Measurements from ENCODE around the gene STX18. TPM values are rescaled to one million over a fixed set of nuclear protein-coding genes. Genes with fewer than 3 reads are reported as not detected.

The STX18 gene
- total and polyA plus RNA-seq, 10 of the 15 experiments (the other 5 are each of a cell fraction or from before 2014, with no cell fraction given) = 8.2 to 46.6 (median 31.1) TPM

DNA sequence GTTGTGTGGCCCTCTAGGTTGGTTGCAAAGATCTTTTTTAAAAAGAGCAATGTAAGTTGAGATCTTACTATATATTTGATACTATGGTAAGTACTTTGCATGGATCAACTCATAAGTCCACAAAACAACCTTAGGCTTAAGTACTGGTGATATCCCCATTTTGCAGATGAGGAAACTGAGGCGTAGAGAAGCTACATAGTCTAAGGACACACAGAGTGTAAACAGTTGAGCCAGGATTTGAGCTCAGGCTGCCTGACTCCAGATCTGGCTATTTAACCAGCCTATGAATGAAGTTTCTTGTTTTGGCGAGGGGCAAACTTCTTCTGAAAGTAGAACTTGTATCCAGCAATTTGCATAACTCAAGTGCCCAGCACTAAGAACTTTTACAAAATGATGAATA is 38.6 kb upstream of the STX18 start:
- CTCF ChIA-PET = no interaction called here

DNA sequence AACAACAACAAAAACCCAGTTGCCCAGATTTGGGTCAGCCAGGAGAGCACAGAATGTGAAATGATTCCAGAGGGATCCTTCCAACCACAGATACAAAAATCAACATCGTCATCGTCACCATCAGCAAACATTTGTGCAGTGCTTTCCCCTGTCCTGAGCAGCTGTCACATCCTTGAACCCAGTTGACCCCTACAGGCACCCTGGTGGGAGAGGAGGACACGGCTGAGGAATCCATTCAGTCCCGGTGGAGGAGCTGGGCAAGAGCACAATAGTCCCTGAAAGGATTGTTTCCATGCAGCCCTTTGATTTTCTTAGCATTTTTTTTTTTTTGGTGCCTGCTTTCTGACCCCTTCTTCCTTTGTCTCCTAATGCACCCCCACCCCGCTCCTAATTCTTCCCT is 37.1 kb upstream of the STX18 start:
- RAD21 ChIA-PET (ENCODE audit: unreplicated experiment) = no interaction called here
- ATAC-seq (no peak), FAIRE-seq (no peak), DNase-seq (ENCODE audit: low read depth, low spot score) (no peak)
- 85% methylated on average over 4 of the region's 5 CpGs for WGBS (ENCODE audit: insufficient coverage, insufficient replicate concordance, low lambda C conversion rate, missing lambda C conversion rate)
- CTCF ChIA-PET = no interaction called here
- SMC1A ChIA-PET (ENCODE audit: uncharacterized antibody, unreplicated experiment) = no interaction called here
- BruUV-seq (replicated peaks) = no TSS peak
- no peaks in the 10 kb centered on the region for H3K27me3 ChIP-seq (replicated peaks in 1 of 2; ENCODE audit: control insufficient read depth in 2 of 2, insufficient read depth in 2 of 2, low read length in 1 of 2)
- H3K9me3 ChIP-seq (replicated peaks; ENCODE audit: control insufficient read depth, insufficient read depth, low read length) = no peaks in the 10 kb centered on the region; the same call in 2 of the 3 replicates
- no peak overlapping the region for H2AFZ ChIP-seq (ENCODE audit: control insufficient read depth, low read depth, low read length)
- H3K9ac ChIP-seq (ENCODE audit: control insufficient read depth, insufficient read depth, low read length) = no peak overlapping the region
- H3K79me2 ChIP-seq (ENCODE audit: control insufficient read depth, insufficient read depth, low read length) = no peaks in the 10 kb centered on the region
- no peaks in the 10 kb centered on the region for H4K20me1 ChIP-seq (ENCODE audit: control insufficient read depth, insufficient read depth)
- intact Hi-C loops (cut with micrococcal nuclease; ENCODE audit: unreplicated experiment) = no loop called here
- H3K4me3 ChIP-seq = no peak overlapping the region
- H3K4me1 ChIP-seq (ENCODE audit: control insufficient read depth, insufficient read depth, low read length) = peaks cover 5% of the 10 kb centered on the region
- in situ Hi-C loops (cut with MboI) = no loop called here
- POLR2A ChIA-PET = no interaction called here
- no peak overlapping the region for H3K27ac ChIP-seq (ENCODE audit: control insufficient read depth, insufficient read depth)
- no peaks in the 10 kb centered on the region for H3K36me3 ChIP-seq (ENCODE audit: control insufficient read depth in 2 of 2, insufficient read depth in 2 of 2, low read length in 1 of 2)
- no peak overlapping the region for H3K4me2 ChIP-seq (ENCODE audit: control insufficient read depth, insufficient read depth)
- TF ChIP-seq PML (IDR thresholded peaks at IDR 0.05; ENCODE audit: low read length) = no peak
- no peak for TF ChIP-seq MYB (IDR thresholded peaks at IDR 0.05; ENCODE audit: borderline replicate concordance, low read depth, low read length)
- TF ChIP-seq YY1 (IDR thresholded peaks at IDR 0.05; ENCODE audit: low read depth, low read length) = no peak
- TF ChIP-seq ZNF622 (IDR thresholded peaks at IDR 0.05) = no peak
- no peak for TF ChIP-seq POLR2AphosphoS2 (IDR thresholded peaks at IDR 0.05; ENCODE audit: low read depth, low read length)
- no peak for TF ChIP-seq RELA (IDR thresholded peaks at IDR 0.05; ENCODE audit: borderline replicate concordance, partially characterized antibody)
- TF ChIP-seq ZBED1 (IDR thresholded peaks at IDR 0.05; ENCODE audit: borderline replicate concordance) = no peak
- TF ChIP-seq BMI1 (IDR thresholded peaks at IDR 0.05; ENCODE audit: borderline replicate concordance) = no peak

More for the DNA sequence above, 38.6 kb upstream of the STX18 start:
- RAD21 ChIA-PET (ENCODE audit: unreplicated experiment) = no interaction called here
- Histone ChIP-seq H3K4me3 (no peak overlapping the region), H4K20me1 (ENCODE audit: control insufficient read depth, insufficient read depth) (no peaks in the 10 kb centered on the region), H3K27ac (ENCODE audit: control insufficient read depth, insufficient read depth) (no peak overlapping the region), H3K4me2 (ENCODE audit: control insufficient read depth, insufficient read depth) (no peak overlapping the region), H3K79me2 (ENCODE audit: control insufficient read depth, insufficient read depth, low read length) (no peaks in the 10 kb centered on the region), H2AFZ (ENCODE audit: control insufficient read depth, low read depth, low read length) (no peak overlapping the region), H3K4me1 (ENCODE audit: control insufficient read depth, insufficient read depth, low read length) (no peaks in the 10 kb centered on the region), H3K9ac (ENCODE audit: control insufficient read depth, insufficient read depth, low read length) (no peak overlapping the region), H3K36me3 (ENCODE audit: control insufficient read depth in 2 of 2, insufficient read depth in 2 of 2, low read length in 1 of 2) (no peaks in the 10 kb centered on the region), H3K27me3 (replicated peaks in 1 of 2; ENCODE audit: control insufficient read depth in 2 of 2, insufficient read depth in 2 of 2, low read length in 1 of 2) (no peaks in the 10 kb centered on the region), H3K9me3 (replicated peaks; ENCODE audit: control insufficient read depth, insufficient read depth, low read length) (no peaks in the 10 kb centered on the region; the same call in 2 of the 3 replicates)
- intact Hi-C loops (cut with micrococcal nuclease; ENCODE audit: unreplicated experiment) = no loop called here
- POLR2A ChIA-PET = no interaction called here
- WGBS (ENCODE audit: insufficient coverage, insufficient replicate concordance, low lambda C conversion rate, missing lambda C conversion rate) = 100% methylated on average over 2 of the region's 2 CpGs
- in situ Hi-C loops (cut with MboI) = no loop called here
- DNase-seq (ENCODE audit: low read depth, low spot score) (no peak), ATAC-seq (no peak), FAIRE-seq (no peak)
- SMC1A ChIA-PET (ENCODE audit: uncharacterized antibody, unreplicated experiment) = no interaction called here
- no TSS peak for BruUV-seq (replicated peaks)
- TF ChIP-seq, protein P1, sequence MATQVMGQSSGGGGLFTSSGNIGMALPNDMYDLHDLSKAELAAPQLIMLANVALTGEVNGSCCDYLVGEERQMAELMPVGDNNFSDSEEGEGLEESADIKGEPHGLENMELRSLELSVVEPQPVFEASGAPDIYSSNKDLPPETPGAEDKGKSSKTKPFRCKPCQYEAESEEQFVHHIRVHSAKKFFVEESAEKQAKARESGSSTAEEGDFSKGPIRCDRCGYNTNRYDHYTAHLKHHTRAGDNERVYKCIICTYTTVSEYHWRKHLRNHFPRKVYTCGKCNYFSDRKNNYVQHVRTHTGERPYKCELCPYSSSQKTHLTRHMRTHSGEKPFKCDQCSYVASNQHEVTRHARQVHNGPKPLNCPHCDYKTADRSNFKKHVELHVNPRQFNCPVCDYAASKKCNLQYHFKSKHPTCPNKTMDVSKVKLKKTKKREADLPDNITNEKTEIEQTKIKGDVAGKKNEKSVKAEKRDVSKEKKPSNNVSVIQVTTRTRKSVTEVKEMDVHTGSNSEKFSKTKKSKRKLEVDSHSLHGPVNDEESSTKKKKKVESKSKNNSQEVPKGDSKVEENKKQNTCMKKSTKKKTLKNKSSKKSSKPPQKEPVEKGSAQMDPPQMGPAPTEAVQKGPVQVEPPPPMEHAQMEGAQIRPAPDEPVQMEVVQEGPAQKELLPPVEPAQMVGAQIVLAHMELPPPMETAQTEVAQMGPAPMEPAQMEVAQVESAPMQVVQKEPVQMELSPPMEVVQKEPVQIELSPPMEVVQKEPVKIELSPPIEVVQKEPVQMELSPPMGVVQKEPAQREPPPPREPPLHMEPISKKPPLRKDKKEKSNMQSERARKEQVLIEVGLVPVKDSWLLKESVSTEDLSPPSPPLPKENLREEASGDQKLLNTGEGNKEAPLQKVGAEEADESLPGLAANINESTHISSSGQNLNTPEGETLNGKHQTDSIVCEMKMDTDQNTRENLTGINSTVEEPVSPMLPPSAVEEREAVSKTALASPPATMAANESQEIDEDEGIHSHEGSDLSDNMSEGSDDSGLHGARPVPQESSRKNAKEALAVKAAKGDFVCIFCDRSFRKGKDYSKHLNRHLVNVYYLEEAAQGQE (IDR thresholded peaks at IDR 0.05; ENCODE audit: low read depth, low read length) = no peak
- no peak for TF ChIP-seq SUZ12 (IDR thresholded peaks at IDR 0.05; ENCODE audit: unreplicated experiment)
